Glutamatergic neuron (in vitro differentiated cells): ENCODE measurements around the gene IL36RN. TPM values are rescaled to one million over a fixed set of nuclear protein-coding genes. Genes with fewer than 3 reads are reported as not detected.

ENCODE experiments used
- DNase-seq: peaks from one replicate; pipeline ENCODE4 v3.0.0; 2022
- H3K27ac Mint-ChIP-seq: one replicate; pipeline ENCODE4 v1.8.0; 2020; ENCODE audit warnings: mild to moderate bottlenecking, mixed read lengths, inconsistent platforms; ENCODE audit not compliant: unreplicated experiment
- H3K27me3 Mint-ChIP-seq: one replicate; pipeline ENCODE4 v1.8.0; 2020; ENCODE audit warnings: mild to moderate bottlenecking, moderate library complexity, mixed read lengths, inconsistent platforms; ENCODE audit not compliant: unreplicated experiment
- H3K36me3 Mint-ChIP-seq: one replicate; pipeline ENCODE4 v1.8.0; 2020; ENCODE audit warnings: mild to moderate bottlenecking, mixed read lengths, inconsistent platforms; ENCODE audit not compliant: unreplicated experiment
- H3K4me1 Mint-ChIP-seq: one replicate; pipeline ENCODE4 v1.8.0; 2020; ENCODE audit warnings: mild to moderate bottlenecking, low read depth, mixed read lengths, inconsistent platforms; ENCODE audit not compliant: unreplicated experiment
- H3K4me3 Mint-ChIP-seq: one replicate; pipeline ENCODE4 v1.8.0; 2020; ENCODE audit warnings: mild to moderate bottlenecking, mixed read lengths, inconsistent platforms; ENCODE audit not compliant: unreplicated experiment
- H3K9me3 Mint-ChIP-seq: one replicate; pipeline ENCODE4 v1.8.0; 2020; ENCODE audit warnings: mild to moderate bottlenecking, moderate library complexity, mixed read lengths, inconsistent platforms; ENCODE audit not compliant: unreplicated experiment
- CTCF ChIP-seq: fragments of 200-600 bp; sonication (generic); IDR thresholded peaks from one replicate; pipeline ENCODE4 v1.5.0; 2021; ENCODE audit not compliant: partially characterized antibody, unreplicated experiment
- total RNA-seq: library from RNA; stranded (reverse); fragmentation: NEBNext Ultra II Directional; extraction: Animal tissue kit (Norgen Biotek cat#: 25700); gene quantifications from one replicate; pipeline ENCODE4 v1.2.1, GENCODE V29; 2021; ENCODE audit not compliant: unreplicated experiment

IL36RN gene
- total RNA-seq, 1 donor from 2014 or later: not detected

- Mint-ChIP-seq H3K27ac (no peak overlapping the region), H3K9me3 (no peaks in the 10 kb centered on the region), H3K4me1 (no peaks in the 10 kb centered on the region), H3K27me3 (peaks cover 2% of the 10 kb centered on the region), H3K4me3 (no peak overlapping the region), H3K36me3 (no peaks in the 10 kb centered on the region)
- DNase-seq: no peak
- TF ChIP-seq CTCF: no peak
These were observed 19.8 kb upstream of the IL36RN start for GRCh38 chr2:113039158-113039557.

- no peak overlapping the region for H3K27ac Mint-ChIP-seq
- H3K4me1 Mint-ChIP-seq: no peaks in the 10 kb centered on the region
- no peak overlapping the region for H3K4me3 Mint-ChIP-seq
- H3K9me3 Mint-ChIP-seq: no peaks in the 10 kb centered on the region
- TF ChIP-seq CTCF: no peak
- peaks cover 2% of the 10 kb centered on the region for H3K27me3 Mint-ChIP-seq
- no peak for DNase-seq
- H3K36me3 Mint-ChIP-seq: no peaks in the 10 kb centered on the region
These were observed 19.3 kb upstream of the IL36RN start for GRCh38 chr2:113039719-113040118.

GRCh38 chr2:113041871-113042270 is 17.1 kb upstream of the IL36RN start:
- Mint-ChIP-seq H3K27me3 (peaks cover 2% of the 10 kb centered on the region), H3K4me1 (no peaks in the 10 kb centered on the region), H3K36me3 (no peaks in the 10 kb centered on the region), H3K4me3 (no peak overlapping the region), H3K9me3 (no peaks in the 10 kb centered on the region), H3K27ac (no peak overlapping the region)
- DNase-seq: no peak
- TF ChIP-seq CTCF: no peak

GRCh38 chr2:113046465-113046864 is 12.5 kb upstream of the IL36RN start:
- Mint-ChIP-seq H3K27me3 (peaks cover 2% of the 10 kb centered on the region), H3K4me1 (no peaks in the 10 kb centered on the region), H3K36me3 (peaks cover 8% of the 10 kb centered on the region), H3K27ac (no peak overlapping the region), H3K4me3 (no peak overlapping the region), H3K9me3 (peaks cover 1% of the 10 kb centered on the region)
- DNase-seq: no peak
- TF ChIP-seq CTCF: no peak

GRCh38 chr2:113050921-113051895 is 7.8 kb upstream of the IL36RN start:
- no peak for TF ChIP-seq CTCF
- Mint-ChIP-seq H3K4me3 (no peak overlapping the region), H3K36me3 (peaks cover 29% of the 10 kb centered on the region), H3K4me1 (no peaks in the 10 kb centered on the region), H3K27ac (no peak overlapping the region), H3K9me3 (peaks cover 6% of the 10 kb centered on the region), H3K27me3 (no peaks in the 10 kb centered on the region)
- DNase-seq: no peak
